ENCODE results near the gene SMARCA2.

SMARCA2 gene

GRCh38 chr9:2180154-2180553, 165.0 kb downstream of the SMARCA2 start:
- no peak overlapping the region for H3K4me3 ChIP-seq (ENCODE audit: low read depth, low read length)
- TF ChIP-seq CTCF (IDR thresholded peaks at IDR 0.05; ENCODE audit: low read depth, low read length) = no peak

GRCh38 chr9:2180704-2181103, 165.6 kb downstream of the SMARCA2 start:
- no peak for TF ChIP-seq CTCF (IDR thresholded peaks at IDR 0.05; ENCODE audit: low read depth, low read length)
- H3K4me3 ChIP-seq (ENCODE audit: low read depth, low read length) = no peak overlapping the region

- TF ChIP-seq CTCF (IDR thresholded peaks at IDR 0.05; ENCODE audit: low read depth, low read length) = peak; percentile 59
- no peak overlapping the region for H3K4me3 ChIP-seq (ENCODE audit: low read depth, low read length)
Observed at GRCh38 chr9:2181792-2182191, 166.6 kb downstream of the SMARCA2 start.

DNA sequence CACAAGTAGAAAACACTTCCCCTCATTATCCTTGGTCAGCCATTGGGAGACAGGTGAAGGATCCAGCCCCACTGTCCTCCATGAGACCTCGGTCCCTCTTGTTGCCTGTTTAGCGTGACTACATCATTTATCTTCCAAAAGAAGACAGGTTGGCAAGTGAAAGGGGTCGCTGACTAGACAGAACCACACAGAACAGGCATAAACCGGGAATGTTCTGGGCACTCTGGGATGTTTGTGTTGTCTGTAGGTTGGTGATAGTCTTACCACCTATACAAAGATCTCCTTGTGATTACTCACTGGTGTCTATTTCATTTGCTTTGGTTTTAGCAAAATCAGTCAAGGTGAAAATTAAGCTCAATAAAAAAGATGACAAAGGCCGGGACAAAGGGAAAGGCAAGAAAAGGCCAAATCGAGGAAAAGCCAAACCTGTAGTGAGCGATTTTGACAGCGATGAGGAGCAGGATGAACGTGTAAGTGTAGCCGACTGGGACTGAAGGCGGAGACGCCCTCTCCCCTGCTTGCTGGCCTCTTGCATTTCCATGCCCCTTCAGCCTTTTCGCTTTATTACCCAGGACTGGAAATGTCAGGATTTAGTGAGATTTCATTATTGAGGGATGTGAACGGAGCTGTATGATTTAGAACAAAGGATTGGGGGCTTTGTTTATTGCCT, 175.9 kb downstream of the SMARCA2 start:
- no peak overlapping the region for H3K4me3 ChIP-seq (ENCODE audit: low read depth, low read length)
- no peak for TF ChIP-seq CTCF (IDR thresholded peaks at IDR 0.05; ENCODE audit: low read depth, low read length)

DNA sequence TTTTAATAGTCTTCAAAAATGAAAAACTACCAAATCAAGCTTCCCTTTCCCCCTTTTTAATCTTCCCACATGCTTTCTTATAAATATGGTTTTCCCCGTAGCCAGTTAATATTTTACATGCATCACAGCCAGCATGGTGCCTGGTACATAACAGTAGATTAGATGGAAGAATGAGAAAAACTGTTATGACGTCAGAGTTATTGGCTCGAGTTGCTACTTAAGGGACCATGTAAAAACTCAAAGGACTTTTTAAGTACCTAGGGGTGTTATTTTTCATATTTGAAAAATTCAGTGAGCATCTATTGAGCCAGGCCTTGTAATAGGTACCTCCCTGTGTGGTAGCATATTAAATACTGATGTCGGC, 176.4 kb downstream of the SMARCA2 start:
- no peak for TF ChIP-seq CTCF (IDR thresholded peaks at IDR 0.05; ENCODE audit: low read depth, low read length)
- H3K4me3 ChIP-seq (ENCODE audit: low read depth, low read length) = no peak overlapping the region

DNA sequence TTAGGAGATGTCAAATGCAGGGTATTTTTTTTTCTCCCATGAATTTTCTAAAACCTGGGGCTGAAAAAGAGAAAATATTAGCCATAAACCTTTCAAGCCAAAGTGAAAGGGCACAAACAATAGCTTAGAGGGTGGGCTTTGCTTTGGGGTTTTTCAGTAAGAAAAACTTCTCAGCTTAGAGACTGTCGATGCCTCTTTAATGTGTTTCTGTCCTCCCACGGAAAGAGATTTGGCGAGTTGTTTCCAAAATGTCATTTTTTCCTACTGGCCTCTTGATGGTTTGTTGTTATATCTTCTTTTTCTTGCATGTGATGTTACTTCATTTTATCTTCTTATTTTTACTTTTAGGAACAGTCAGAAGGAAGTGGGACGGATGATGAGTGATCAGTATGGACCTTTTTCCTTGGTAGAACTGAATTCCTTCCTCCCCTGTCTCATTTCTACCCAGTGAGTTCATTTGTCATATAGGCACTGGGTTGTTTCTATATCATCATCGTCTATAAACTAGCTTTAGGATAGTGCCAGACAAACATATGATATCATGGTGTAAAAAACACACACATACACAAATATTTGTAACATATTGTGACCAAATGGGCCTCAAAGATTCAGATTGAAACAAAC, 177.3 kb downstream of the SMARCA2 start:
- no peak overlapping the region for H3K4me3 ChIP-seq (ENCODE audit: low read depth, low read length)
- TF ChIP-seq CTCF (IDR thresholded peaks at IDR 0.05; ENCODE audit: low read depth, low read length) = no peak

DNA sequence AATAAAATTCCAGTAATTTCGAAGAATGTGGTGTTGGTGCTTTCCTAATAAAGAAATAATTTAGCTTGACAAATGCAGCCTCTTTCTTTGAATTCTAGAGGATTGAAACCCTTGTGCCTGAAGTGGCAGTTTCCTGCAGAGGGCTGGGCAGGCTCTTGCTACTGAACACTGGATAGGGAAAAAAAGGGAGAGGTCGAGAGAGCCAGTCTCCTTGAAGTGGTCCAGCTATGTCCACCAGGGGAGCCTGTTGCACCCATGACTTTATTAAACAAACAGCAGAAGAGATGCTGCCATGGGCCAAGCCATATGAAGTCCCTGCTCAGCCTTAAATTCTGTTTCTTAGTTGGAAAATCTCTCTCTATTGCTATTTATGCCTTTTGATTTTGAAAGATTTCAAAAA, 178.4 kb downstream of the SMARCA2 start:
- no peak overlapping the region for H3K4me3 ChIP-seq (ENCODE audit: low read depth, low read length)
- no peak for TF ChIP-seq CTCF (IDR thresholded peaks at IDR 0.05; ENCODE audit: low read depth, low read length)

Measured in WI38 (cell line).